Activated naive CD8-positive, alpha-beta T cell (primary cell): ENCODE data around the gene CKB.

ENCODE experiments used
- H3K27ac Mint-ChIP-seq: one replicate; pipeline ENCODE4 v1.8.0; 2021; ENCODE audit warnings: mixed read lengths
- H3K27me3 Mint-ChIP-seq: one replicate; pipeline ENCODE4 v1.8.0; 2021; ENCODE audit warnings: mixed read lengths
- H3K36me3 Mint-ChIP-seq: one replicate; pipeline ENCODE4 v1.8.0; 2021; ENCODE audit warnings: mixed read lengths
- H3K4me1 Mint-ChIP-seq: one replicate; pipeline ENCODE4 v1.8.0; 2021; ENCODE audit warnings: low read depth, mixed read lengths
- H3K4me3 Mint-ChIP-seq: one replicate; pipeline ENCODE4 v1.8.0; 2021; ENCODE audit warnings: mild to moderate bottlenecking, mixed read lengths
- H3K9me3 Mint-ChIP-seq: one replicate; pipeline ENCODE4 v1.8.0; 2021; ENCODE audit warnings: low read depth, mixed read lengths

CKB gene

GRCh38 chr14:103555559-103556337 is 33.1 kb upstream of the CKB start:
- H3K9me3 Mint-ChIP-seq, result no peaks in the 10 kb centered on the region
- no peak overlapping the region for H3K4me3 Mint-ChIP-seq
- no peaks in the 10 kb centered on the region for H3K27me3 Mint-ChIP-seq
- H3K27ac Mint-ChIP-seq, result no peak overlapping the region
- peaks cover 3% of the 10 kb centered on the region for H3K36me3 Mint-ChIP-seq
- peaks cover 44% of the 10 kb centered on the region for H3K4me1 Mint-ChIP-seq

GRCh38 chr14:103552846-103553210 is 30.2 kb upstream of the CKB start:
- Mint-ChIP-seq H3K27me3 (no peaks in the 10 kb centered on the region), H3K4me3 (no peak overlapping the region), H3K9me3 (no peaks in the 10 kb centered on the region), H3K36me3 (no peaks in the 10 kb centered on the region), H3K4me1 (peaks cover 17% of the 10 kb centered on the region), H3K27ac (no peak overlapping the region)

- no peak overlapping the region for H3K27ac Mint-ChIP-seq
- H3K27me3 Mint-ChIP-seq, result no peaks in the 10 kb centered on the region
- H3K4me1 Mint-ChIP-seq, result peaks cover 13% of the 10 kb centered on the region
- no peaks in the 10 kb centered on the region for H3K36me3 Mint-ChIP-seq
- no peak overlapping the region for H3K4me3 Mint-ChIP-seq
- no peaks in the 10 kb centered on the region for H3K9me3 Mint-ChIP-seq
Observed at GRCh38 chr14:103552011-103552845, 29.6 kb upstream of the CKB start.

GRCh38 chr14:103551338-103551762 is 28.7 kb upstream of the CKB start:
- H3K9me3 Mint-ChIP-seq, result no peaks in the 10 kb centered on the region
- H3K27ac Mint-ChIP-seq, result no peak overlapping the region
- peaks cover 6% of the 10 kb centered on the region for H3K4me1 Mint-ChIP-seq
- no peaks in the 10 kb centered on the region for H3K27me3 Mint-ChIP-seq
- no peaks in the 10 kb centered on the region for H3K36me3 Mint-ChIP-seq
- H3K4me3 Mint-ChIP-seq, result no peak overlapping the region

GRCh38 chr14:103550451-103551337 is 28.1 kb upstream of the CKB start:
- H3K36me3 Mint-ChIP-seq, result no peaks in the 10 kb centered on the region
- H3K4me3 Mint-ChIP-seq, result no peak overlapping the region
- no peak overlapping the region for H3K27ac Mint-ChIP-seq
- no peaks in the 10 kb centered on the region for H3K27me3 Mint-ChIP-seq
- H3K4me1 Mint-ChIP-seq, result peaks cover 5% of the 10 kb centered on the region
- H3K9me3 Mint-ChIP-seq, result no peaks in the 10 kb centered on the region

- H3K27ac Mint-ChIP-seq, result no peak overlapping the region
- no peaks in the 10 kb centered on the region for H3K27me3 Mint-ChIP-seq
- H3K4me3 Mint-ChIP-seq, result no peak overlapping the region
Observed at GRCh38 chr14:103549361-103550311, 27.0 kb upstream of the CKB start.

GRCh38 chr14:103548463-103549351 is 26.1 kb upstream of the CKB start:
- Mint-ChIP-seq H3K27me3 (no peaks in the 10 kb centered on the region), H3K27ac (no peak overlapping the region), H3K4me3 (no peak overlapping the region), H3K4me1 (peaks cover 1% of the 10 kb centered on the region), H3K9me3 (no peaks in the 10 kb centered on the region), H3K36me3 (no peaks in the 10 kb centered on the region)

More at GRCh38 chr14:103549361-103550311, 27.0 kb upstream of the CKB start:
- Mint-ChIP-seq H3K4me1 (peaks cover 1% of the 10 kb centered on the region), H3K9me3 (no peaks in the 10 kb centered on the region), H3K36me3 (no peaks in the 10 kb centered on the region)

- Mint-ChIP-seq H3K4me3 (no peak overlapping the region), H3K36me3 (no peaks in the 10 kb centered on the region), H3K9me3 (no peaks in the 10 kb centered on the region), H3K27ac (no peak overlapping the region), H3K27me3 (no peaks in the 10 kb centered on the region), H3K4me1 (peaks cover 1% of the 10 kb centered on the region)
Observed at GRCh38 chr14:103547941-103548462, 25.4 kb upstream of the CKB start.

GRCh38 chr14:103547455-103547940 is 24.9 kb upstream of the CKB start:
- Mint-ChIP-seq H3K4me1 (peaks cover 1% of the 10 kb centered on the region), H3K4me3 (no peak overlapping the region), H3K27me3 (no peaks in the 10 kb centered on the region), H3K27ac (no peak overlapping the region), H3K9me3 (no peaks in the 10 kb centered on the region), H3K36me3 (no peaks in the 10 kb centered on the region)

- Mint-ChIP-seq H3K4me1 (peaks cover 1% of the 10 kb centered on the region), H3K9me3 (no peaks in the 10 kb centered on the region), H3K27me3 (no peaks in the 10 kb centered on the region), H3K4me3 (no peak overlapping the region), H3K27ac (no peak overlapping the region), H3K36me3 (no peaks in the 10 kb centered on the region)
Observed at GRCh38 chr14:103546652-103547454, 24.2 kb upstream of the CKB start.

- Mint-ChIP-seq H3K4me3 (no peak overlapping the region), H3K9me3 (no peaks in the 10 kb centered on the region), H3K36me3 (no peaks in the 10 kb centered on the region), H3K27ac (no peak overlapping the region), H3K27me3 (no peaks in the 10 kb centered on the region), H3K4me1 (no peaks in the 10 kb centered on the region)
Observed at GRCh38 chr14:103545915-103546651, 23.5 kb upstream of the CKB start.
